ENCODE measurements around the gene TRIP10.

- TF ChIP-seq CTCF (conservative IDR thresholded peaks at IDR 0.05; ENCODE audit: low read depth, low read length), result no peak
- TF ChIP-seq EZH2 (IDR thresholded peaks at IDR 0.05; ENCODE audit: low read length, unreplicated experiment), result no peak
Measured at GRCh38 chr19:6777434-6777833, 38.0 kb downstream of the TRIP10 start.
